ENCODE results near the gene NOTCH4.
"Not testable (repeated sequence)": the region's sequence is repeated elsewhere in the genome, so short reads cannot be mapped to it uniquely, and the experiment has no call there.

Gene NOTCH4

GRCh38 chr6:32218167-32218566 lies 5.7 kb downstream of the NOTCH4 start:
- Histone ChIP-seq H3K27ac (ENCODE audit: low read length) (no peak overlapping the region), H3K27me3 (ENCODE audit: control insufficient read depth, insufficient read depth, low read length) (no peaks in the 10 kb centered on the region), H3K9me3 (ENCODE audit: control insufficient read depth, insufficient read depth, low read length) (no peaks in the 10 kb centered on the region), H3K4me1 (ENCODE audit: control insufficient read depth, insufficient read depth, low read length) (no peaks in the 10 kb centered on the region; the same call in 1 of the 2 replicates), H3K4me3 (ENCODE audit: low read length) (no peak overlapping the region), H3K36me3 (ENCODE audit: control insufficient read depth, insufficient read depth, low read length) (no peaks in the 10 kb centered on the region)
- no peak for DNase-seq (ENCODE audit: low read depth, low spot score)
- WGBS (ENCODE audit: insufficient coverage, insufficient read length) = no CpG with 5 or more reads among the region's 7 CpGs

GRCh38 chr6:32216998-32217397 lies 6.9 kb downstream of the NOTCH4 start:
- WGBS (ENCODE audit: insufficient coverage, insufficient read length) = no CpG with 5 or more reads among the region's 11 CpGs
- no peak overlapping the region for H3K4me3 ChIP-seq (ENCODE audit: low read length)
- no peaks in the 10 kb centered on the region for H3K36me3 ChIP-seq (ENCODE audit: control insufficient read depth, insufficient read depth, low read length)
- no peaks in the 10 kb centered on the region; the same call in 1 of the 2 replicates for H3K4me1 ChIP-seq (ENCODE audit: control insufficient read depth, insufficient read depth, low read length)
- no peaks in the 10 kb centered on the region for H3K27me3 ChIP-seq (ENCODE audit: control insufficient read depth, insufficient read depth, low read length)
- DNase-seq (ENCODE audit: low read depth, low spot score) = no peak
- no peak overlapping the region for H3K27ac ChIP-seq (ENCODE audit: low read length)
- no peaks in the 10 kb centered on the region for H3K9me3 ChIP-seq (ENCODE audit: control insufficient read depth, insufficient read depth, low read length)

GRCh38 chr6:32216285-32216684 lies 7.6 kb downstream of the NOTCH4 start:
- Histone ChIP-seq H3K27ac (ENCODE audit: low read length) (no peak overlapping the region), H3K9me3 (ENCODE audit: control insufficient read depth, insufficient read depth, low read length) (no peaks in the 10 kb centered on the region), H3K27me3 (ENCODE audit: control insufficient read depth, insufficient read depth, low read length) (no peaks in the 10 kb centered on the region), H3K36me3 (ENCODE audit: control insufficient read depth, insufficient read depth, low read length) (no peaks in the 10 kb centered on the region), H3K4me1 (ENCODE audit: control insufficient read depth, insufficient read depth, low read length) (no peaks in the 10 kb centered on the region; the same call in 1 of the 2 replicates), H3K4me3 (ENCODE audit: low read length) (no peak overlapping the region)
- no CpG with 5 or more reads among the region's 10 CpGs for WGBS (ENCODE audit: insufficient coverage, insufficient read length)
- no peak for DNase-seq (ENCODE audit: low read depth, low spot score)

- no peaks in the 10 kb centered on the region for H3K36me3 ChIP-seq (ENCODE audit: control insufficient read depth, insufficient read depth, low read length)
- H3K4me1 ChIP-seq (ENCODE audit: control insufficient read depth, insufficient read depth, low read length) = no peaks in the 10 kb centered on the region
- H3K27ac ChIP-seq (ENCODE audit: low read length) = no peak overlapping the region
- no CpG with 5 or more reads among the region's 4 CpGs for WGBS (ENCODE audit: insufficient coverage, insufficient read length)
- no peak for DNase-seq (ENCODE audit: low read depth, low spot score)
- no peaks in the 10 kb centered on the region for H3K27me3 ChIP-seq (ENCODE audit: control insufficient read depth, insufficient read depth, low read length)
- no peak overlapping the region for H3K4me3 ChIP-seq (ENCODE audit: low read length)
- no peaks in the 10 kb centered on the region for H3K9me3 ChIP-seq (ENCODE audit: control insufficient read depth, insufficient read depth, low read length)
Measured at GRCh38 chr6:32215617-32216016, 8.2 kb downstream of the NOTCH4 start.

- no CpG with 5 or more reads among the region's 3 CpGs for WGBS (ENCODE audit: insufficient coverage, insufficient read length)
- Histone ChIP-seq H3K4me1 (ENCODE audit: control insufficient read depth, insufficient read depth, low read length) (no peaks in the 10 kb centered on the region), H3K27me3 (ENCODE audit: control insufficient read depth, insufficient read depth, low read length) (no peaks in the 10 kb centered on the region), H3K4me3 (ENCODE audit: low read length) (no peak overlapping the region), H3K9me3 (ENCODE audit: control insufficient read depth, insufficient read depth, low read length) (no peaks in the 10 kb centered on the region), H3K36me3 (ENCODE audit: control insufficient read depth, insufficient read depth, low read length) (no peaks in the 10 kb centered on the region), H3K27ac (ENCODE audit: low read length) (no peak overlapping the region)
- no peak for DNase-seq (ENCODE audit: low read depth, low spot score)
Measured at GRCh38 chr6:32214126-32214525, 9.7 kb downstream of the NOTCH4 start.

GRCh38 chr6:32213649-32214048 lies 10.2 kb downstream of the NOTCH4 start:
- no peaks in the 10 kb centered on the region for H3K27me3 ChIP-seq (ENCODE audit: control insufficient read depth, insufficient read depth, low read length)
- H3K36me3 ChIP-seq (ENCODE audit: control insufficient read depth, insufficient read depth, low read length) = no peaks in the 10 kb centered on the region
- no peak overlapping the region for H3K4me3 ChIP-seq (ENCODE audit: low read length)
- no peaks in the 10 kb centered on the region for H3K4me1 ChIP-seq (ENCODE audit: control insufficient read depth, insufficient read depth, low read length)
- no peak for DNase-seq (ENCODE audit: low read depth, low spot score)
- WGBS (ENCODE audit: insufficient coverage, insufficient read length) = 100% methylated on average over 3 of the region's 6 CpGs
- no peak overlapping the region for H3K27ac ChIP-seq (ENCODE audit: low read length)
- no peaks in the 10 kb centered on the region for H3K9me3 ChIP-seq (ENCODE audit: control insufficient read depth, insufficient read depth, low read length)

- DNase-seq (ENCODE audit: low read depth, low spot score) = no peak
- H3K9me3 ChIP-seq (ENCODE audit: control insufficient read depth, insufficient read depth, low read length) = no peaks in the 10 kb centered on the region
- no peaks in the 10 kb centered on the region for H3K36me3 ChIP-seq (ENCODE audit: control insufficient read depth, insufficient read depth, low read length)
- H3K27me3 ChIP-seq (ENCODE audit: control insufficient read depth, insufficient read depth, low read length) = no peaks in the 10 kb centered on the region
- H3K4me1 ChIP-seq (ENCODE audit: control insufficient read depth, insufficient read depth, low read length) = no peaks in the 10 kb centered on the region
- no peak overlapping the region for H3K4me3 ChIP-seq (ENCODE audit: low read length)
- no CpG with 5 or more reads among the region's 12 CpGs for WGBS (ENCODE audit: insufficient coverage, insufficient read length)
- no peak overlapping the region for H3K27ac ChIP-seq (ENCODE audit: low read length)
Measured at GRCh38 chr6:32212076-32212760, 11.6 kb downstream of the NOTCH4 start.

GRCh38 chr6:32211432-32211831 lies 12.4 kb downstream of the NOTCH4 start:
- not testable (repeated sequence) for H3K4me1 ChIP-seq (ENCODE audit: control insufficient read depth, insufficient read depth, low read length); H3K4me3 ChIP-seq (ENCODE audit: low read length); DNase-seq (ENCODE audit: low read depth, low spot score); H3K27ac ChIP-seq (ENCODE audit: low read length); H3K36me3 ChIP-seq (ENCODE audit: control insufficient read depth, insufficient read depth, low read length); H3K27me3 ChIP-seq (ENCODE audit: control insufficient read depth, insufficient read depth, low read length); H3K9me3 ChIP-seq (ENCODE audit: control insufficient read depth, insufficient read depth, low read length)
- no CpG with 5 or more reads among the region's 4 CpGs for WGBS (ENCODE audit: insufficient coverage, insufficient read length)

GRCh38 chr6:32210191-32210601 lies 13.7 kb downstream of the NOTCH4 start:
- no peaks in the 10 kb centered on the region for H3K36me3 ChIP-seq (ENCODE audit: control insufficient read depth, insufficient read depth, low read length)
- no peaks in the 10 kb centered on the region for H3K27me3 ChIP-seq (ENCODE audit: control insufficient read depth, insufficient read depth, low read length)
- H3K4me3 ChIP-seq (ENCODE audit: low read length) = no peak overlapping the region
- H3K9me3 ChIP-seq (ENCODE audit: control insufficient read depth, insufficient read depth, low read length) = no peaks in the 10 kb centered on the region
- no peaks in the 10 kb centered on the region for H3K4me1 ChIP-seq (ENCODE audit: control insufficient read depth, insufficient read depth, low read length)
- H3K27ac ChIP-seq (ENCODE audit: low read length) = no peak overlapping the region
- no CpG with 5 or more reads among the region's 5 CpGs for WGBS (ENCODE audit: insufficient coverage, insufficient read length)
- DNase-seq (ENCODE audit: low read depth, low spot score) = no peak

- H3K4me3 ChIP-seq (ENCODE audit: low read length) = no peak overlapping the region
- no CpG with 5 or more reads among the region's 1 CpG for WGBS (ENCODE audit: insufficient coverage, insufficient read length)
- no peaks in the 10 kb centered on the region for H3K27me3 ChIP-seq (ENCODE audit: control insufficient read depth, insufficient read depth, low read length)
- H3K9me3 ChIP-seq (ENCODE audit: control insufficient read depth, insufficient read depth, low read length) = no peaks in the 10 kb centered on the region
- no peaks in the 10 kb centered on the region; the same call in 1 of the 2 replicates for H3K4me1 ChIP-seq (ENCODE audit: control insufficient read depth, insufficient read depth, low read length)
- H3K27ac ChIP-seq (ENCODE audit: low read length) = no peak overlapping the region
- no peak for DNase-seq (ENCODE audit: low read depth, low spot score)
- no peaks in the 10 kb centered on the region for H3K36me3 ChIP-seq (ENCODE audit: control insufficient read depth, insufficient read depth, low read length)
Measured at GRCh38 chr6:32208996-32209395, 14.9 kb downstream of the NOTCH4 start.

- Histone ChIP-seq H3K27me3 (ENCODE audit: control insufficient read depth, insufficient read depth, low read length) (no peaks in the 10 kb centered on the region), H3K4me1 (ENCODE audit: control insufficient read depth, insufficient read depth, low read length) (no peaks in the 10 kb centered on the region; the same call in 1 of the 2 replicates), H3K27ac (ENCODE audit: low read length) (no peak overlapping the region), H3K36me3 (ENCODE audit: control insufficient read depth, insufficient read depth, low read length) (no peaks in the 10 kb centered on the region), H3K9me3 (ENCODE audit: control insufficient read depth, insufficient read depth, low read length) (no peaks in the 10 kb centered on the region), H3K4me3 (ENCODE audit: low read length) (no peak overlapping the region)
- WGBS (ENCODE audit: insufficient coverage, insufficient read length) = no CpG with 5 or more reads among the region's 3 CpGs
- DNase-seq (ENCODE audit: low read depth, low spot score) = no peak
Measured at GRCh38 chr6:32204268-32204715, 19.6 kb downstream of the NOTCH4 start.
